PC-9 (cell line): ENCODE measurements around the gene SNRNP27.

Experiments
- EZH2 ChIP-seq: fragments of 200-600 bp; sonication (generic); IDR thresholded peaks from 2 replicates; pipeline ENCODE4 v1.8.0; 2017; ENCODE audit warnings: antibody characterized with exemption, low read depth
- TF ChIP-seq, protein P1 (sequence below): fragments of 200-600 bp; sonication (generic); conservative IDR thresholded peaks from 2 replicates; pipeline ENCODE4 v1.6.1; 2017; ENCODE audit warnings: mixed run types, antibody characterized with exemption, mild to moderate bottlenecking, moderate library complexity

DNA sequence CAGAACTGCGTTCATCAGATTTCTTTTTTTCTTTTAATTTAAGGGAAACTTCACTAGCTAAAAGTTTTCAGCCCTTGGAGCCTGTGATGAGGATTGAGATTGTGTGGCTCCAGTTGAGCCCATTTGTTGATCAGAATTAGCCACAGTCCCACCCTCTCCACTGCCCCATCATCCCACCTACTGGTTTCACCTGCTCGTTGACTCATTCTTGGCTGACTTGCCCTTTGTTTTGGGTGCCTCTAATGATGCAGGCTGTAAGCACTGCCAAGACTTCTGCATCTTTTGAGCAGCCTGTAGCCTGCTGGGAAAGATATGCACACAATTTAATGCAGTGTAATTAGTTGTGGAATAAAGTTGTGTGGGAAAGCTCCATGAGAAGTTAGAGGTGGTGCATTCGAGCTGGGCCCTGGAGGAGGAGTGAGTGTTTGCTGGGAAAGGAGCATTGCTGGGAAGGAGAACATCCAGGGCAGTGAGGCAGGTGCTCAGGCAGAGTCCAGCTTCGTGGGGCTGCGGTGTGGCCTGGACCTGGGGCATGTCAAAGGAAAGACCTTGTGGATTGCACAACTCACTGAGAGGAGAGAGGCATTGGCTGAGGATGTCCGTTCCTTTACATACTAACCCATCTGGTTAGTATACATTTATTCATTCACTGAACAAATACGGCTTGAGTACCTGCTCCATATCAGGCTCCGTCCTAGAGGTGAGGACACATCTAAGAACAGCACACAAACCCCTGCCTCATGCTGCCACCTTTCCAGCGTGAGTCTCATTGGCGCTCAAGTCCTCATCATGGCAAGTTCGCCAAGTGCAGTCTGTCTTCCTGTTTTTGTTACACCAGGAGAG lies 49.5 kb downstream of the SNRNP27 start:
- TF ChIP-seq, protein P1, sequence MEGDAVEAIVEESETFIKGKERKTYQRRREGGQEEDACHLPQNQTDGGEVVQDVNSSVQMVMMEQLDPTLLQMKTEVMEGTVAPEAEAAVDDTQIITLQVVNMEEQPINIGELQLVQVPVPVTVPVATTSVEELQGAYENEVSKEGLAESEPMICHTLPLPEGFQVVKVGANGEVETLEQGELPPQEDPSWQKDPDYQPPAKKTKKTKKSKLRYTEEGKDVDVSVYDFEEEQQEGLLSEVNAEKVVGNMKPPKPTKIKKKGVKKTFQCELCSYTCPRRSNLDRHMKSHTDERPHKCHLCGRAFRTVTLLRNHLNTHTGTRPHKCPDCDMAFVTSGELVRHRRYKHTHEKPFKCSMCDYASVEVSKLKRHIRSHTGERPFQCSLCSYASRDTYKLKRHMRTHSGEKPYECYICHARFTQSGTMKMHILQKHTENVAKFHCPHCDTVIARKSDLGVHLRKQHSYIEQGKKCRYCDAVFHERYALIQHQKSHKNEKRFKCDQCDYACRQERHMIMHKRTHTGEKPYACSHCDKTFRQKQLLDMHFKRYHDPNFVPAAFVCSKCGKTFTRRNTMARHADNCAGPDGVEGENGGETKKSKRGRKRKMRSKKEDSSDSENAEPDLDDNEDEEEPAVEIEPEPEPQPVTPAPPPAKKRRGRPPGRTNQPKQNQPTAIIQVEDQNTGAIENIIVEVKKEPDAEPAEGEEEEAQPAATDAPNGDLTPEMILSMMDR: no peak
- TF ChIP-seq EZH2: no peak
